ENCODE measurements around the gene DMAC1.
A peak's percentile ranks its signal among the peaks of the same experiment; 100 is the strongest.

DMAC1 gene

DNA sequence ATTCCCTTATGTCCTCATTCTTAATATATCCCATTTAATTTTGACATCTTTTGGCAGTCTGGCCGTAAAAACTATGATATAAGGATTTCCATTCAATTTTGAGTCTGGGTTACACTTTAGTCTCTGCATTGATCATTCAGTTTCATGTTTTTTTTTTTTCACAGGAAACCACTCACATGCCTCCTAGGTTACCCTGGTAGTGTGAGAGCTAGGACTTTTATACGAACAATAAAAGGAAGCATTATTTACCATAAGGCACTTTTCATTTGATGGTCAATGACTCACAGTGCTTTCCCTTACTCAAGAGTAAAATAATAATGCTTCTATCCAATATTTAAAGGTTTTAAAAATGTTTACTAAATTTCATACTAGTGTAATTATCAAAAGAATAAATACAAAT, 16.4 kb upstream of the DMAC1 start:
- no peak overlapping the region for H3K4me3 ChIP-seq (replicated peaks; ENCODE audit: low read depth, low read length)
- no peaks in the 10 kb centered on the region for H3K36me3 ChIP-seq (ENCODE audit: control insufficient read depth, insufficient read depth, low read length)
- H3K27me3 ChIP-seq (replicated peaks; ENCODE audit: control insufficient read depth, insufficient read depth, low read length), result no peaks in the 10 kb centered on the region
- no peak for TF ChIP-seq CTCF (IDR thresholded peaks at IDR 0.05; ENCODE audit: insufficient read depth, low read length, poor library complexity, severe bottlenecking)
- no peak for DNase-seq (ENCODE audit: extremely low read depth, insufficient read length)

- H3K36me3 ChIP-seq (ENCODE audit: control insufficient read depth, insufficient read depth, low read length), result no peaks in the 10 kb centered on the region
- no peak overlapping the region for H3K4me3 ChIP-seq (replicated peaks; ENCODE audit: low read depth, low read length)
- TF ChIP-seq CTCF (IDR thresholded peaks at IDR 0.05; ENCODE audit: insufficient read depth, low read length, poor library complexity, severe bottlenecking), result no peak
- no peaks in the 10 kb centered on the region for H3K27me3 ChIP-seq (replicated peaks; ENCODE audit: control insufficient read depth, insufficient read depth, low read length)
- no peak for DNase-seq (ENCODE audit: extremely low read depth, insufficient read length)
Measured at GRCh38 chr9:7813030-7813429, 13.5 kb upstream of the DMAC1 start.

DNA sequence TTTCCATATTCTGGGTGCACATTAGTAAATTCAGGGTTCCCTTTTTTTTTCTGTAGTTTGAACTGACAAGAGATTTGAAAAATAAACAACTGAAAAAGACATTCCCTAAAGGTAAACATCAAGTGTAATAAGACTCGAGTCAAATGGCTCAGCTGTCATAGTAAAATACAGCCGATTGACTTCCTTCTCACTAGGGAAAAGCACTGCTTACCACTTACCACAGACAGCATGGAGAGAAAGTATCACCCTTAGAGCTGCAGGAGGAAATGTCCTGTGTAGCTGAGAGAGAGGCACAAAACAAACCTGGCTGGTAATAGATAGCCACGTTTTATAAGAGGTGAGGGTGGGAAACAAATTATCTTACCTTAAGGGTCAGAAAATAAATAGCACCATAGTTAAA, 12.1 kb upstream of the DMAC1 start:
- Histone ChIP-seq H3K36me3 (ENCODE audit: control insufficient read depth, insufficient read depth, low read length) (no peaks in the 10 kb centered on the region), H3K27me3 (replicated peaks; ENCODE audit: control insufficient read depth, insufficient read depth, low read length) (no peaks in the 10 kb centered on the region), H3K4me3 (replicated peaks; ENCODE audit: low read depth, low read length) (no peak overlapping the region)
- DNase-seq (ENCODE audit: extremely low read depth, insufficient read length), result no peak
- no peak for TF ChIP-seq CTCF (IDR thresholded peaks at IDR 0.05; ENCODE audit: insufficient read depth, low read length, poor library complexity, severe bottlenecking)

DNA sequence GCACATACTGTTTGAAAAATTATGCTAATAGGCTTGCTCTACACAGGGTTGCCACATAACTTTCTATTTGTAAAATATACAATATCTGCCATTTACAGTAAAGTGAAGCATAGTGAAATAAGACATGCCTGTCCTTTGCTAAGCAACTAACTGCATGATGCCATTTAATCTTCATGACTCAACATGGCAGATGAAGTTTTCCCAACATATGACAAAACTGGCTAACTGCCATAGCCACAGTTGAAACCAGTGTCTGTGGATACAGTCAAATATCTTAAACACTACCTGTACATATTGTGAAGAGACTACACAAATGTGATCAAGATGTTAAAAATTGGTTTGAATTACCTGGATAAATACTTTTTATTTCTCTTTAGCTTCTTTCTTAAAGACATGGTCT, 3.1 kb upstream of the DMAC1 start:
- H3K27me3 ChIP-seq (replicated peaks; ENCODE audit: control insufficient read depth, insufficient read depth, low read length), result no peaks in the 10 kb centered on the region
- no peaks in the 10 kb centered on the region for H3K36me3 ChIP-seq (ENCODE audit: control insufficient read depth, insufficient read depth, low read length)
- TF ChIP-seq CTCF (IDR thresholded peaks at IDR 0.05; ENCODE audit: insufficient read depth, low read length, poor library complexity, severe bottlenecking), result no peak
- H3K4me3 ChIP-seq (replicated peaks; ENCODE audit: low read depth, low read length), result no peak overlapping the region
- DNase-seq (ENCODE audit: extremely low read depth, insufficient read length), result no peak

- H3K27me3 ChIP-seq (replicated peaks; ENCODE audit: control insufficient read depth, insufficient read depth, low read length), result no peaks in the 10 kb centered on the region
- no peak for DNase-seq (ENCODE audit: extremely low read depth, insufficient read length)
- peak overlapping the region; percentile 89 for H3K4me3 ChIP-seq (replicated peaks; ENCODE audit: low read depth, low read length)
- TF ChIP-seq CTCF (IDR thresholded peaks at IDR 0.05; ENCODE audit: insufficient read depth, low read length, poor library complexity, severe bottlenecking), result no peak
- peaks cover 2% of the 10 kb centered on the region; the same call in 1 of the 2 replicates for H3K36me3 ChIP-seq (ENCODE audit: control insufficient read depth, insufficient read depth, low read length)
Measured at GRCh38 chr9:7799944-7800285, 337 bp upstream of the DMAC1 start.

- DNase-seq (ENCODE audit: extremely low read depth, insufficient read length), result no peak
- no peak overlapping the region for H3K4me3 ChIP-seq (replicated peaks; ENCODE audit: low read depth, low read length)
- no peak for TF ChIP-seq CTCF (IDR thresholded peaks at IDR 0.05; ENCODE audit: insufficient read depth, low read length, poor library complexity, severe bottlenecking)
- peaks cover 10% of the 10 kb centered on the region for H3K36me3 ChIP-seq (ENCODE audit: control insufficient read depth, insufficient read depth, low read length)
- H3K27me3 ChIP-seq (replicated peaks; ENCODE audit: control insufficient read depth, insufficient read depth, low read length), result no peaks in the 10 kb centered on the region
Measured at GRCh38 chr9:7794196-7794595, 5.4 kb downstream of the DMAC1 start.

Measured in GM06990 (cell line).